ENCODE results near the gene SLC25A42. TPM values are rescaled to one million over a fixed set of nuclear protein-coding genes. Genes with fewer than 3 reads are reported as not detected.

Gene SLC25A42
- total and polyA plus RNA-seq, 2 of the 13 experiments (the other 11 are each of a cell fraction or from before 2014, with no cell fraction given), result 12.8 to 18.3 TPM

DNA sequence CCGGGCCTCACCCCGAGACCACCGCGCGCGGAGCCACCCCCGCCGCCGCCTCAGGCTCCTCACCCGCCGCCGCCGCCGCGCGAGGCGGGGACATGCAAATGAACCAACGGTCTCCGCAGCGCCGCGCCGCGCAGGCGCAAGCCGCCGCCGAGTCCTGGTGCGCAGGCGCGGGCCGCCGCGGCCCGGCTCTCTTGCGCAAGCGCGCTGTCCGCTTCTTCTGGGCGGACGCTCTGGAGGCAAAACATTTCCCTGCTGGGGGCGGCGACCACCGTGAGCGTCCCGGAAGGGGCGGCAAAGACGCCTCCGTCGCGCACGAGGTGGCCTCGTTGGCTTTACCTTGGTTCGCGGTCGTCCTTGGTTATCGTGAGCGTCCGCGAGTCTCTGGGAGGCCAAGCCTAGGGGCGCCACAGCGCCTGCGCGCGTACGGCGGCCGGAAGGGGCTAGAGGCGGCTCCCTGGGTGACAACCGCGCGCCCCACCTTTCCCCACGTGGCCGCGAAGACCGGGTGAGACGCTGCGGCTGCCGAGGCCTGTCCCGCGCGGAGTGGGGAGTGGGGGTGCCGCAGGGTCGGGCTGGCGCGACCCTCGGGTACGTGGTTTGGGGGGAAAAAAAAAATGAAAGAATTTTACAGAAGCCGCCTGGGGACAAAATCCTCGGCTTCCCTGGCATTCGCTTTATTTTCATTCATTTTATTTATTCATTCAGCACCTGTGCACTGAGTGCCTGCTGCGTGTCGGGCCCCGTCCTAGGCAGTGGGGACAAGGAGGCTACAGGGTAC is 30.2 kb upstream of the SLC25A42 start, which contains the start of the genes ARMC6 and SUGP2 (continued):
- no peak; the same call in 1 of the 2 replicates for TF ChIP-seq ELF4 (CRISPR knock-in tag; IDR thresholded peaks at IDR 0.05; ENCODE audit: borderline replicate concordance)
- TF ChIP-seq, protein P1, sequence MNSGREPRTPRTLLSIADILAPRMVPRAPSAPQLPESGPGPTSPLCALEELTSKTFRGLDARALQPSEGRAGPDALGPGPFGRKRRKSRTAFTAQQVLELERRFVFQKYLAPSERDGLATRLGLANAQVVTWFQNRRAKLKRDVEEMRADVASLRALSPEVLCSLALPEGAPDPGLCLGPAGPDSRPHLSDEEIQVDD (CRISPR knock-in tag; IDR thresholded peaks at IDR 0.05; ENCODE audit: borderline replicate concordance), result peak; percentile 87; the same call in 1 of the 2 replicates
- TF ChIP-seq, protein P2, sequence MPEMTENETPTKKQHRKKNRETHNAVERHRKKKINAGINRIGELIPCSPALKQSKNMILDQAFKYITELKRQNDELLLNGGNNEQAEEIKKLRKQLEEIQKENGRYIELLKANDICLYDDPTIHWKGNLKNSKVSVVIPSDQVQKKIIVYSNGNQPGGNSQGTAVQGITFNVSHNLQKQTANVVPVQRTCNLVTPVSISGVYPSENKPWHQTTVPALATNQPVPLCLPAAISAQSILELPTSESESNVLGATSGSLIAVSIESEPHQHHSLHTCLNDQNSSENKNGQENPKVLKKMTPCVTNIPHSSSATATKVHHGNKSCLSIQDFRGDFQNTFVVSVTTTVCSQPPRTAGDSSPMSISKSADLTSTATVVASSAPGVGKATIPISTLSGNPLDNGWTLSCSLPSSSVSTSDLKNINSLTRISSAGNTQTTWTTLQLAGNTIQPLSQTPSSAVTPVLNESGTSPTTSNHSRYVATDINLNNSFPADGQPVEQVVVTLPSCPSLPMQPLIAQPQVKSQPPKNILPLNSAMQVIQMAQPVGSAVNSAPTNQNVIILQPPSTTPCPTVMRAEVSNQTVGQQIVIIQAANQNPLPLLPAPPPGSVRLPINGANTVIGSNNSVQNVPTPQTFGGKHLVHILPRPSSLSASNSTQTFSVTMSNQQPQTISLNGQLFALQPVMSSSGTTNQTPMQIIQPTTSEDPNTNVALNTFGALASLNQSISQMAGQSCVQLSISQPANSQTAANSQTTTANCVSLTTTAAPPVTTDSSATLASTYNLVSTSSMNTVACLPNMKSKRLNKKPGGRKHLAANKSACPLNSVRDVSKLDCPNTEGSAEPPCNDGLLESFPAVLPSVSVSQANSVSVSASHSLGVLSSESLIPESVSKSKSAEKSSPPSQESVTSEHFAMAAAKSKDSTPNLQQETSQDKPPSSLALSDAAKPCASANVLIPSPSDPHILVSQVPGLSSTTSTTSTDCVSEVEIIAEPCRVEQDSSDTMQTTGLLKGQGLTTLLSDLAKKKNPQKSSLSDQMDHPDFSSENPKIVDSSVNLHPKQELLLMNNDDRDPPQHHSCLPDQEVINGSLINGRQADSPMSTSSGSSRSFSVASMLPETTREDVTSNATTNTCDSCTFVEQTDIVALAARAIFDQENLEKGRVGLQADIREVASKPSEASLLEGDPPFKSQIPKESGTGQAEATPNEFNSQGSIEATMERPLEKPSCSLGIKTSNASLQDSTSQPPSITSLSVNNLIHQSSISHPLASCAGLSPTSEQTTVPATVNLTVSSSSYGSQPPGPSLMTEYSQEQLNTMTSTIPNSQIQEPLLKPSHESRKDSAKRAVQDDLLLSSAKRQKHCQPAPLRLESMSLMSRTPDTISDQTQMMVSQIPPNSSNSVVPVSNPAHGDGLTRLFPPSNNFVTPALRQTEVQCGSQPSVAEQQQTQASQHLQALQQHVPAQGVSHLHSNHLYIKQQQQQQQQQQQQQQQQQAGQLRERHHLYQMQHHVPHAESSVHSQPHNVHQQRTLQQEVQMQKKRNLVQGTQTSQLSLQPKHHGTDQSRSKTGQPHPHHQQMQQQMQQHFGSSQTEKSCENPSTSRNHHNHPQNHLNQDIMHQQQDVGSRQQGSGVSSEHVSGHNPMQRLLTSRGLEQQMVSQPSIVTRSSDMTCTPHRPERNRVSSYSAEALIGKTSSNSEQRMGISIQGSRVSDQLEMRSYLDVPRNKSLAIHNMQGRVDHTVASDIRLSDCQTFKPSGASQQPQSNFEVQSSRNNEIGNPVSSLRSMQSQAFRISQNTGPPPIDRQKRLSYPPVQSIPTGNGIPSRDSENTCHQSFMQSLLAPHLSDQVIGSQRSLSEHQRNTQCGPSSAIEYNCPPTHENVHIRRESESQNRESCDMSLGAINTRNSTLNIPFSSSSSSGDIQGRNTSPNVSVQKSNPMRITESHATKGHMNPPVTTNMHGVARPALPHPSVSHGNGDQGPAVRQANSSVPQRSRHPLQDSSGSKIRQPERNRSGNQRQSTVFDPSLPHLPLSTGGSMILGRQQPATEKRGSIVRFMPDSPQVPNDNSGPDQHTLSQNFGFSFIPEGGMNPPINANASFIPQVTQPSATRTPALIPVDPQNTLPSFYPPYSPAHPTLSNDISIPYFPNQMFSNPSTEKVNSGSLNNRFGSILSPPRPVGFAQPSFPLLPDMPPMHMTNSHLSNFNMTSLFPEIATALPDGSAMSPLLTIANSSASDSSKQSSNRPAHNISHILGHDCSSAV (CRISPR knock-in tag; IDR thresholded peaks at IDR 0.05; ENCODE audit: borderline replicate concordance), result no peak
- TF ChIP-seq, protein P3, sequence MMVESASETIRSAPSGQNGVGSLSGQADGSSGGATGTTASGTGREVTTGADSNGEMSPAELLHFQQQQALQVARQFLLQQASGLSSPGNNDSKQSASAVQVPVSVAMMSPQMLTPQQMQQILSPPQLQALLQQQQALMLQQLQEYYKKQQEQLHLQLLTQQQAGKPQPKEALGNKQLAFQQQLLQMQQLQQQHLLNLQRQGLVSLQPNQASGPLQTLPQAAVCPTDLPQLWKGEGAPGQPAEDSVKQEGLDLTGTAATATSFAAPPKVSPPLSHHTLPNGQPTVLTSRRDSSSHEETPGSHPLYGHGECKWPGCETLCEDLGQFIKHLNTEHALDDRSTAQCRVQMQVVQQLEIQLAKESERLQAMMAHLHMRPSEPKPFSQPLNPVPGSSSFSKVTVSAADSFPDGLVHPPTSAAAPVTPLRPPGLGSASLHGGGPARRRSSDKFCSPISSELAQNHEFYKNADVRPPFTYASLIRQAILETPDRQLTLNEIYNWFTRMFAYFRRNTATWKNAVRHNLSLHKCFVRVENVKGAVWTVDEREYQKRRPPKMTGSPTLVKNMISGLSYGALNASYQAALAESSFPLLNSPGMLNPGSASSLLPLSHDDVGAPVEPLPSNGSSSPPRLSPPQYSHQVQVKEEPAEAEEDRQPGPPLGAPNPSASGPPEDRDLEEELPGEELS (CRISPR knock-in tag; IDR thresholded peaks at IDR 0.05), result peak; percentile 13; the same call in 1 of the 2 replicates
- no peak for TF ChIP-seq ZFP36 (IDR thresholded peaks at IDR 0.05; ENCODE audit: borderline replicate concordance, low read depth, low read length, partially characterized antibody)
- no peak; the same call in none of the 2 replicates for TF ChIP-seq SALL2 (CRISPR knock-in tag; IDR thresholded peaks at IDR 0.05)
- TF ChIP-seq KMT2A (CRISPR knock-in tag; IDR thresholded peaks at IDR 0.05), result peak; percentile 29; the same call in 1 of the 2 replicates
- 0 out of 2 replicates have a peak, but pooled peaks have one; percentile 30 for TF ChIP-seq EEA1 (CRISPR knock-in tag; IDR thresholded peaks at IDR 0.05; ENCODE audit: borderline replicate concordance)
- TF ChIP-seq, protein P4, sequence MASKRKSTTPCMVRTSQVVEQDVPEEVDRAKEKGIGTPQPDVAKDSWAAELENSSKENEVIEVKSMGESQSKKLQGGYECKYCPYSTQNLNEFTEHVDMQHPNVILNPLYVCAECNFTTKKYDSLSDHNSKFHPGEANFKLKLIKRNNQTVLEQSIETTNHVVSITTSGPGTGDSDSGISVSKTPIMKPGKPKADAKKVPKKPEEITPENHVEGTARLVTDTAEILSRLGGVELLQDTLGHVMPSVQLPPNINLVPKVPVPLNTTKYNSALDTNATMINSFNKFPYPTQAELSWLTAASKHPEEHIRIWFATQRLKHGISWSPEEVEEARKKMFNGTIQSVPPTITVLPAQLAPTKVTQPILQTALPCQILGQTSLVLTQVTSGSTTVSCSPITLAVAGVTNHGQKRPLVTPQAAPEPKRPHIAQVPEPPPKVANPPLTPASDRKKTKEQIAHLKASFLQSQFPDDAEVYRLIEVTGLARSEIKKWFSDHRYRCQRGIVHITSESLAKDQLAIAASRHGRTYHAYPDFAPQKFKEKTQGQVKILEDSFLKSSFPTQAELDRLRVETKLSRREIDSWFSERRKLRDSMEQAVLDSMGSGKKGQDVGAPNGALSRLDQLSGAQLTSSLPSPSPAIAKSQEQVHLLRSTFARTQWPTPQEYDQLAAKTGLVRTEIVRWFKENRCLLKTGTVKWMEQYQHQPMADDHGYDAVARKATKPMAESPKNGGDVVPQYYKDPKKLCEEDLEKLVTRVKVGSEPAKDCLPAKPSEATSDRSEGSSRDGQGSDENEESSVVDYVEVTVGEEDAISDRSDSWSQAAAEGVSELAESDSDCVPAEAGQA (IDR thresholded peaks at IDR 0.05; ENCODE audit: low read depth), result 0 out of 2 replicates have a peak, but pooled peaks have one; percentile 21
- TF ChIP-seq, protein P4 (CRISPR knock-in tag; IDR thresholded peaks at IDR 0.05; ENCODE audit: borderline replicate concordance), result no peak

Data from HepG2 (cell line).